Measurements from ENCODE around the gene KCNH2.

GRCh38 chr7:150962290-150962552 lies 15.9 kb downstream of the KCNH2 start:
- TF ChIP-seq POLR2A (IDR thresholded peaks at IDR 0.05) (no peak), CTCF (IDR thresholded peaks at IDR 0.05) (no peak)

Data from lower leg skin (tissue), 3 donors.